GM21528 (cell line): ENCODE data around the gene MRC2.
"Not testable (repeated sequence)": the region's sequence is repeated elsewhere in the genome, so short reads cannot be mapped to it uniquely, and the experiment has no call there.

ENCODE experiments used
- ATAC-seq: cut with Tn5 transposase; IDR thresholded peaks from one replicate; pipeline ENCODE4 v1.9.1; 2021; ENCODE audit warnings: mild to moderate bottlenecking, moderate library complexity; ENCODE audit not compliant: unreplicated experiment, low FRiP score

Gene MRC2

DNA sequence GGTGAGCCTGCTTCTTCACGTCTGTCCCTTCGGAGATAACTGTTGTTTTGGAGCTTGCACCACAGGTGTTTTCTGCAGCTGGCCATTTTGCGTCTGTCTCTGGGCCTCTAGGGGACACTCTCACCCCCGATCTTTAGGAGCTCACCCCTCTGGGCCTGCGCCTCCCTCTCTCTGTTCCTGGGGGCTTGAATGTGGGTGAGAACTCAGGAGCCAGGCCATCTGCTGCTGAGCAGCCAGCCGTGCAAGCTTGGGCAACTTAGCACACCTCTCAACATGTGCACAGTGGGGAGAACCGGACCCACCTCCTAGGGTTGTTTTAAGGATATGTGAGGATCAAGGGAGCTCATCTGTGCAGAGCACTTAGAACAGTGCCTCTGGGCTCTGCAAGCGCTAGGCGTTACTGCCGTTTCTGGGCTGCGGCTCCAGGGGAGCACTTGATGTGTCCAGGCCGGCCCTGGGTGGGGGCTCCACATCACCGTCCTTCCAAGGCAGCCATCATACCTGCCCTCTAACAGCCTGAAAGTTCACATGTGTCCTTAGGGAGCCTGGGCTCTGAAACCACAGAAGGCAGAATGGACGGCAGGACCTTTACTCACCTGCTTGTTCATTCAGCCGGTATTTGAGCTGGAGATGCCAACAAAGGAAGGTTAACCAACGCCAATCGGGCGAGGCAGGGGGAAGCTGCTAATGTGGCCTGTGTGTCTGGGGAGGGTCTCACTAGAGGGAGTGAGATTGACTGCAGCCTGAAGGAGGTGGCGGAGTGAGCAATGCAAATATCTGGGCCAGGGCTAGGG lies 66.3 kb downstream of the MRC2 start:
- no peak for ATAC-seq

DNA sequence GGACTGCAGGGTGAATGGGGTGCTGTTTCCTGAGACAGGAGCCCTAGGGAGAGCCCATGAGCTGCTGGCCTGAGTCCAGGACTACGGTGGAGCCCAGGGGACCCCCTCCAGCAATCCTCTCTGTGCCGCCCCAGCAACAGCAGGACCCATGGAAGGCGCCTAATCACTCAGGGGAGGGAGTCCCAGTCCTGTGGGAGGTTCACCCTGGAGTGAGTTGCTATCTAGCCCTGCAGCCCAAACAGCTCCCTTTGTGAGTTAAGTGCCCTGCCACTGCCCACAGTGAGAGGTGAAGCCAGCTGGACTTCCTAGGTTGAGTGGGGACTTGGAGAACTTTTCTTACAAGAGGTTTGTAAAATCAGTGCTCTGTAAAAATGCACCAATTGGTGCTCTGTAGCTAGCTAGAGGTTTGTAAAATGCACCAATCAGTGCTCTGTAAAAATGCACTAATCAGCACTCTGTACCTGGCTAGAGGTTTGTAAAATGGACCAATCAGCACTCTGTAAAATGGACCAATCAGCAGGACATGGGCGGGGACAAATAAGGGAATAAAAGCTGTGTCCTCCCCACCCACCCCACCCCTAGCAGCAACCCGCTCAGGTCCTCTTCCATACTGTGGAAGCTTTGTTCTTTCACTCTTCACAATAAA lies 67.7 kb downstream of the MRC2 start:
- not testable (repeated sequence) for ATAC-seq

DNA sequence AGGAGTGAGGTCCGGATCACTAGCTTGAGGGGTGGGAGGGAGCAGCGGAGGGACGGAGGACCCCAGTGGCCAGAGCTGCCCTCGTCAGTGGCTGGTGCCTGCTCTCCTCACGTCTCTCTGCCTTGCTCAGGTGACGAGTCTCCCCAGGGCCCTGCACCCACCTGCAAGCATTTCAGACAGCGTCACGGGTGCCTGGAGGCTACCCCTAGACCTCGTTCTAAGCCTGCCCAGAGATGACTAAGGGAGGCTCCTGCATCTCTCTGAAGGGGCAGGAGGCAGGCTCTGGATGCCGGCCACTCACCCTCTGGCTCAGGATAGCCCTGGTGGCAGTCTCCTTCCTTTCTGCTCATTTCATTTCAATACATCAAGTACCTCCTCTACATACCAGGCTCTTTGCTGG lies 68.8 kb downstream of the MRC2 start:
- no peak for ATAC-seq

DNA sequence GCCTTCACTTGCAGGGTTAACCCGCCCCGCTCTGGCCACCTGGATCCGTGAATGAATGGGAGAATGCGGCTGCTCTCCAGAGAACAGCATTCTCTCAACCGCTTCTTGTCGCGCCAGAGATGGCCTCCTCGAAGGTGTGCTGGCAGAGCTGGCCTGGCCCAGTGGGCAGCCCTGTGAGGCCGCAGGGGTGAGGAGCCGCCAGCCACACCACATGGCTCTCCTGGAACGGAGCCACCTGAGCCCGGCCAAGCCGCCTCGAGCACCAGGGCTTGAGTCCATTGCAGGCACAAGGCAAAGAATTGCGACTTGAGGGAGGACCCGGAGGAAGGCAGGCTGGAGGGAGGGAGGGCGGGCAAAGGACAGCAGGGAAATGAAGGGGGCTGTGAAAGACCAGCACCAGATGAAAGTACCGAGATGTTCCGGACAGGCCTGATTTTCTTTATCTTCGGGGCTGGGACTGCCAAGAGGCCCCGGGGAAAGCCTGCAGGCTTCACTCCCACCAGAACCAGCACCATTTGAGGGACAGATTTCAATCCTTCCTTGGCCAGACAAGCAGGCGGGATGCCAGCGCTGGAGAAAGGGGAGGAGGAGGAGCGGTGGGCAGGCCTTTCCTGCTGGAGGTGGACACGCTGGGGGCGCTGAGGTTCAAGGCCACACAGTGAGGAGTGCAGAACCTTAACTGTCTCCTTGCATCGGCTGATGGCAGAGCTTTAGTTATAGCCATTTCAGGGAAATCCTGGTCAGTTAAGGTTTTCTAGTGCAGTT lies 69.4 kb downstream of the MRC2 start:
- ATAC-seq = no peak

DNA sequence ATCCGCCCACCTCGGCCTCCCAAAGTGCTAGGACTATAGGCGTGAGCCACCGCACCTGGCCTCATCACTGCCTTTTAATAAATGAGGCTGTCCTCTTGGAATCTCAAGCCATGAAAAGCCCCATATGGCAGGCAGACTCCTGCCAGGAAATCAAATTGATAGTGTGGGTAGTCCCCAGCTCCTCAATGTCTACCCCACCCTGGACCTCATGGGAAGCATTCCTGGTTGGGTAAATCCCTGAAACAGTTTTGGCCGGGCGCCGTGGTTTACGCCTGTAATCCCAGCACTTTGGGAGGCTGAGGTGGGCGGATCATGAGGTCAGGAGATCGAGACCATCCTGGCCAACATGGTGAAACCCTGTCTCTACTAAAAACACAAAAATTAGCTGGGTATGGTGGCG lies 71.0 kb downstream of the MRC2 start:
- ATAC-seq = not testable (repeated sequence)

DNA sequence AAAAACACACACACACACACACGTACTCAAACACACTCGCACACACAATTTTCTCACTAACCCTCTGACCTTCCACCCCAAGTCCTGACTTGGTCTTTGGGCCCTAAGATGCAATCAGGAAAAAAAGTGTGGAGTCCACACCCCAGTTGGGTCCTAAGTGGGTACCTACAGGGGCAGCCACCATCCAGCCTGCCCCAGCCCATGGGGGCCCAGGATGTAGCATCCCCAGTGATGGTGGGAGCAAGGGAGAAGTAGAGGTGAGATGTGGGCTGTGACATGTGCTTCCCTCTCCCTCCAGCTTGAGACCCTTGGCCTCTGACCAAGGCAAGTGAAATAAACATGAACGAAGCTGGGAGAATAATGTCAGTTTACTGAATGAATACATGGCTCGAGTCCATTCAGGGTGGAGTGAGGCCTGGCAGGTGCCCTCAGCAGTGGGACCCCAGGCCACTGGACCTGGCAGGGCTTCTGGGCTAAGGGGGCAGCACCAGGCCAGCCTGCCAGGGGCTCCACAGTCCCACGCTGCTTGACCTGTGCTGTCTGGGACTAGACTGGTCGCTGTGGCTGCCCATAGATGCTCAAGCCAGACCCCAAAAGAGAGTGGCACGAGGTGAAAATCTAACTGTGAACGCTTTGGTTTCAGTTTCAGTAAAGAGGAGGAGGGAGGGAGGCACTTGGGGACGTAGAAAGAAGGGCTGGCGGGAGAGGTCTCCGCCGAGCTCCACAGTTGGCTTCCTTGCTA lies 73.7 kb downstream of the MRC2 start:
- no peak for ATAC-seq

DNA sequence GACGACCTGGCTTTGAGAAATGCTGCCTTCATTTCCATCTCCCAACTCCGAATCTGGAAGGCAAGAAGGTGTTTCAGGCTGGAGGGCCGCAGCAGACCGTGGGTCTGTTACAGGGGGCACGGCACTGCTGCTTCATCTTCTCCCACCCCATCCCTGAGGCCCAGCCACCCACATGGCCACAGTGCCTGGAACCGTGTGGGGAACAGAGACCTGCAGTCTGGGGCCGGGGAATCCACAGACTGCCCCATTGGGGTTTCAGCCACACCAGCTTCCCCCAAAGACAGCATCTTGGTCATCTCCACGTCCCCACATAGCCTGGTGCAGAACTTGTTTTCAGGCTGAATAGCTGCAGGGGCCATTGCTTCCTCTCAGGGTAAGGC lies 74.2 kb downstream of the MRC2 start:
- no peak for ATAC-seq

DNA sequence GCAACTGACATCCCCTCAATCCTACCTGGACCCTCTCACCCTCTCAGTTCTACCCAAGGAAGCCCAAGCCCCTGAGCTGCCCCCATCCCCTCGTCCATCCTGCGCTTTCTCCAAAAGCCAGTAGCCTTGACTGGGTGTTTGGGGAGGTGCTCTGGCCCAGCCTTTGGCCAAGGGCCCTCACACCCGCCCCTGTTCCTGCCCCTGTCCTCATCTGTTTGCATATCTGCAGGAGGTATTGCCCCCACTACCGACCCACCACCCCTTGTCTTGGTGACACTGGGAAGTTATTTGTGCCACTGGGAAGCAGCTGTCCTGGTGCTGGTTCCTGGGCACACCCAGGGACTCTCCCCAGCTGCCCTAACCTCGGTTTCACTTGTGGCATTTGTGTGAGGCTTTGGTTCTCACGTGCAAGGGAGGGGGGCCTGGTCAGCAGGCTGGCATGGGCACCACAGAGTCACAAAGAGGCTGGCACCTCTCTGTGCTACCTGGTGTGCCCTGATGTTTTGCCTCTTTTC lies 75.3 kb downstream of the MRC2 start:
- no peak for ATAC-seq

DNA sequence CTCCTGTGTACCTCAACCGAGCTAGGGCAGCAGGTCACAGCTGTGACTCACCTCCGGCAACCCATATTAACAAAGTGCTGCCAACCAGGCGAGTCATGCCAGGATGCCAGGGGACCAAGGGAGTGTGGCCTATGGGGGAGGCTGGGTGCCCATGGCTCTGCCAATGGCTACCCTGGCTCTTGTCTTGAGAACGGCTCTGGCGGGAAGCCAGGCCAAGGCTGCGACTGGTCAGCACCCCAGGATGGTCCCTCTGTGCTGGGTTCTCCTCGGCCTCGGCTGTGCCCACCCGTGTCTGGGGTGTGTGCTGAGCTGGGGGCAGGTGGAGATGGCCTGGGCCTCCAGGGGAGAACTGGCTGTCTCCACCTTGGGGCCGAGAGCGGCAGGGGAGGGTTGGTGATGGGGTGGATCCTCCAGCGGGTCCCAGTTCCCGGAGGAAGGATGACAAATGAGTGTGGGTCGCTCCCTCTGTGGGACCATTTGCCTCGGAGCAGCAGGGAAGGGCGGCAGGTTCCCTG lies 75.8 kb downstream of the MRC2 start:
- ATAC-seq = no peak

DNA sequence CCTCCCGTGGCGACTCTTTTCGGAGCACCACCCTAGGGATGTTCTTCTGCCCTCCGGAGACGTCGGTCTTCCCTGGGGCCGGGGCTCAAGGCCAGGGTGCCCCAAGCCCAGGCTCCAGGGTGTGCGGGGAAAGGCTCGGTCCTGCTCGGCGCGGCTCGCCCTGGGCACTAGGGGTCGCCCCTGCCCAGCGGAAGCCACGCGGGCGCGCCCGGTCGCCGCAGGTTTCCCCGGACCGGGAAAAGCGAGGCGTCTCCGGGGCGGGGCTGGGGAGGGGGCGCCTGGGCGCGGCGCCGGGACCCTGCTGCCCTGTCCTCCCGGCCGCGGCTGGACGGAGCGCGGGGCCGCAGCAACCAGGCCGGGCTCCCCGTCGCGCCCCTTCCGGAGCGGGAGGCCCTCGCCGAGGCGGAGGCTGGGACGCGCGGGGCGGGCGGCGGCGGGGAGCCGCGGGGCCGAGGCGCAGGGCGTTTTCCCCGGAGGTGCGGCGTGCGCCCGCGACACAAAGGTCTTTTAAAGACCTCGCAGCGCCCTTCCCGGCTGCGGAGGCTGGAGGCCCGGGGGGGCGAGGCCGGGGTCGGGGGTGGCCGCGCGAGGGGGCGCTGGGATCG lies 76.4 kb downstream of the MRC2 start:
- peak; percentile 90 for ATAC-seq

DNA sequence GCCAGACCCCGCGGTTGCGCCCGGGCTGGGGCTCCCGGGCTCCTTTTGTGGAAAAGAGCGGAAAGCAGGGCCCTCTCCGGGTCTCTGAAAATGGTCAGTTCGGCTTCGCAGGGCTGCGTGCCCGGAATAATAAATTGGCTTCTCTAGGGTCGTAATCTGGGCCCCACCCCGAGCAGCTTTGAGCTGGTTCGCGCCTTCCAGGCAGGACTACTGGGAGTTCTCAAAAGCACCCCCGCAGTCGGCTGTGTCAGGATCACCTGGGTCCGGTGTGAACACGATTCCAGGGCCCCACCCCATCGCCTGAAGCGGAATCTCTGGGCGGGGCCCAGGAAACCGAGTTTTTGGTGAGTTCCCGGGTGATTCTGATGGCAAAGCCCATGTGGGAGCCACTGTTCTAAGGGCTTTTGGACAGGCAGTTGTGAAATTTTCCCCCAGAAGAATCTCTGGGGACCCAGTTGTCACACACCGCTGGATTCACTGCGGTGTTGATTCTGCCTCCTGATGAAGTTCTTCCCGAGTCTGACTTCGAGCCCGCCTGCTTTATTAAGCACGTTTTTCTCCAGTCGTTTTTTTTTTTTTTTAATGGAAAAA lies 77.0 kb downstream of the MRC2 start:
- peak; percentile 20 for ATAC-seq

DNA sequence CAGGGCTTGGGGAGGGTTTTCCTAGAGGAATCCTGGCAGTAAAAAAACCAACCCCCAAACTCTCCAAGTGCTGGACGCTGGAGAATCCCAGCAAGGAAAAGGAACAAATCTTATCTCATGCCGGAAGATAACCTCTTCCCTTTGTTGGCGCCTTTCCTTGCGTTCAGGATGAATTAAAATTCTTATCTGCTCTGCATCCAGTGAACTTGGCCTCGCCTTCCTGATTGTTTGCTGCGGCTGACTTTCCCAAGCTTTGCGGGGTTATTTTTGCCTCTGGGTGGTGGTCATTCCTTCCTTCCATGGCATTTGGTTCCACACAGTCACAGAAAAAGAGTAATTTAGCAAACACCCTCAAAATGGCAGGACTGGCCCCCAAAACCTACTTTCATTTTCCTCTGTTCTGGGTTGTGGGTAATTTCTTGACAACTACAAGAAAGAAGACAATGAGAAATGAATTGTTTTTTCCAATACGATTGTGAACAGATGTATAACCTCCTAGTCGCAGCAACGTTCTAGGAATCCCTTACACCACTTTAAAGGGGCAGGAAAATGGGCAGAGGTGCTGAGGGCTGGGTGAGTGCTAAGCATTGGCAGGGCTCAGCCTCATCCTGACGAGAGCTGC lies 77.8 kb downstream of the MRC2 start:
- no peak for ATAC-seq

DNA sequence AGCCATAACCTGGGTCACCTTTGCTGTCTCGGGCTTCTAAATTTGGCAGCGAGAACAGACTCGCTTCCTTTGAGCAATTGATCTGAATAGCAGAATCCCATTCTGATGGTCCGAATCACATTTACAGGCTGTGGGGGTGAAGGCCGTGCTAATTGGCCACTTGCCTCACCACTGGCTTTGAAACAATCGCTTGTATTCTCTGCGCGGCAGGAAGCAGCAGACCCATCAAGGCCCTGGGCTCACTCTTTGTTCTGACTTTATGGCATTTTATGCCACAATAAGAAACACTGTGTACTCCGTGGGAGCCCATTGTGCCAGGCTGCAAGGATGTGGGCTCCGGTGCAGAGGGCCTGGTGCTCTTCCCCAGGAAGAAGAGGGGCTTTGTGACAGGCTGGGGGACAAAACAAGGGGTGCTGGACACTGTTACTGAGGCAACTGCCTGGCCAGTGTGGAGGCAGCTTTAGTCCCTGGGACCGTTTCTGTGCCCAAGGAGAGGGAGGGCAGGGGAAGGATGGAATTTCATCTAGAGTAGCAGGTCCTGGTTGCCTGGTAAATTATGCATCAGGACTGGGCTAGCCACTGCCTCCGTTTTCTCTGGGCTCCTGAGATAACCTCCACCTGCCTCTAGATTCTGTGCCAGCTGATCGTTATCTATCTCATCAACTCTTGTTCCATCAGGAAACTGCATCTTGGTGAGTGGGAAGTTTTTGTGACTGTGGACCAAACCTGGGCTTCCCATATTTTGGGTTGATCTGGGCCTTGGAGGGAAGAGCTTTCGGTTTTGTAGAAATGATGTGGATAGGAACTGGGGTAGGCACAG lies 78.5 kb downstream of the MRC2 start:
- no peak for ATAC-seq

DNA sequence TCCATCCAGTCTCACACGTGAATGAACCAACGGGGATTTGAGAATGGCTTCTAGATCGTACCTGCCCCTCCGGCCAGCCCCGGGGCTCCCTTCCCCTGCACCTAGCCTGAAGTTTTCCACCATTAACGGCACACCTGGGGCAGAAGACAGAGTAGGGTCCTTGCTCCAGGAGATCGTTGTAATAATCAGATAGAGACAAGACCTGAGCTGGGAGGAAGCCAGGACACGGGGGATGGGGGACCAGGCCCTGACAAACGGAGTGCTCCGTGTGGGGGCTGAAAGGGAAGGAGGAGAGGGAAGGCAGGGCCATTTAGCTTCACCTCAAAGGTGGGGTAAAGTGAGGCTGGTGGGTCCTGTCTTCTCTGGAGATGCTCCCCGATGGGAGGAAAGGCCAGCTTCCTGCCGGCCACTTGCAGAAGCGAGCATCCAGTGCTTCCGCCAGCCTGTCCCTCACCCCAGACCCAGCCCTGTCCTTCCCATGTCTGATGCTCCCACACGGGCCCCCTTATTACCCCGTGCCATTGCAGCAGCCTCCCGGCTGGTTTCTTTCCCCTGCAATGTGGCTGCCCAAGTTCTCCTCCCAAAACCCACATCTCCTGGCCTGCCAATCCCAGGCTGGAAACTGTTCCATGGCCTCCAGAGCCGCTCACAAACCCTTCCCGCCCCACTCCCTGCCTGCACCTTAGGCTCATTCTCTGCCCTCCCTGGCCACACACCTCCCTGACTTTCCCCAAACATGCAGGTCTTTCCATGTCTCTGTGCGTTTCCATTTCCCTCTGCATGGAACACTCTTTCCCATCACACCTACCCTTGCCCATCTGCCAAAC lies 79.3 kb downstream of the MRC2 start:
- no peak for ATAC-seq

DNA sequence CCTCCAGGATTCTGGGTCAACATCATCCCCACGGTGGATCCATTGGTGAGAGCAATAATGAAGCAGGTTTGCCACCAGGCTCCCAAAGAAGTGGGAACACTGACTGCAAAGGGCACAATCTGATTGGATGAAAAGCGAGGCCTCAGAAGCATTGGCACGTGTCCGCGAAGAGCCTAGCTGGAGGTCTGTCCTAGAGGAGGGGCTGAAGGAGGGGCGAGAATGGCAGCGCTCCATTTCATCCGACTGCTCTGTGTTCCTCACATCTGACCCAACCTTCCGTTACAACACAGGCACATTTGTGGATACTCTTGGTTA lies 79.9 kb downstream of the MRC2 start:
- no peak for ATAC-seq

DNA sequence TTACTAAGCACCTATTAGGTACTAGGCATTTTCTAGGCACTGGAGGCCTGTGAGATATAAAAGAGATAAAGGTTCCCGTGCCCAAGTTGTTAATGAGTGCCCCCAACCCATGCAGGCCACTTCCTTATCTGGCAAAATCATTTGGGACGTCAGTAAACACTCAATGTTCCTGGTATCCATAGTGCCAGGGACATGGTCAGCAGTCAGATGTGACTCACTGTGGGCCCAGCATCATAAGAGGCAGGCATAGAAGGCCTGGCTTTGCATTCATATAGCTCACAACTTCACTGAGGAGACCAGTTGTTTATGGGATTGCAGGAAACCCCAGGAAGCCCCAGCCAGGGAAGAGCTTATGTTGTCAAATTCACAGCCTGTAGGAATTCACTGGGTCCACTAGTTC lies 81.1 kb downstream of the MRC2 start:
- no peak for ATAC-seq

DNA sequence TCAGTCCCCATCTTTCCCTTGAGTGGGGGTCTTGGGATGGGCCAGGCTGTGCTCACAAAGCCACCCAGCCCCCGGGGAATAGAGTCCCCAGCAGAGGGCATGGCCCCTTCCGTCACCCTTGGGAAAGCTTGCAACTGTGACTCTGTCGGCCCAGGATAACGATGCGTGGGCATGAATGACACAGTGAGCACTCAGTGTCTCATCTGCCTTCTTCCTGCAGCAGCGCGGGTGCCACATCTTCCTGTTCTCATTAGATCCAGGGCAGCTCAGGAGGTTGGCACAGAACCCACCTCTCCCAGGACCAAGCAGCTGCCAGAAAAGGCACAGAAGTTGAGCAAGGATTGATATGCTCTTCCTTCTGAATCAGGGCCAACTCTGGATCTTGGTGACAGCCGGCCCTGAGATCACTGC lies 84.7 kb downstream of the MRC2 start:
- no peak for ATAC-seq
